GM10266 (cell line): Measurements from ENCODE around the gene PANX1.

Experiments
- DNase-seq: peaks from one replicate; pipeline ENCODE4 v3.0.0; 2012; ENCODE audit errors: extremely low spot score
- TF ChIP-seq, protein P1 (sequence below): IDR thresholded peaks from 2 replicates; pipeline ENCODE4 v1.5.1; 2012; ENCODE audit warnings: mild to moderate bottlenecking, low read depth; ENCODE audit not compliant: control insufficient read depth, insufficient read depth; ENCODE audit errors: missing control alignments

The PANX1 gene

DNA sequence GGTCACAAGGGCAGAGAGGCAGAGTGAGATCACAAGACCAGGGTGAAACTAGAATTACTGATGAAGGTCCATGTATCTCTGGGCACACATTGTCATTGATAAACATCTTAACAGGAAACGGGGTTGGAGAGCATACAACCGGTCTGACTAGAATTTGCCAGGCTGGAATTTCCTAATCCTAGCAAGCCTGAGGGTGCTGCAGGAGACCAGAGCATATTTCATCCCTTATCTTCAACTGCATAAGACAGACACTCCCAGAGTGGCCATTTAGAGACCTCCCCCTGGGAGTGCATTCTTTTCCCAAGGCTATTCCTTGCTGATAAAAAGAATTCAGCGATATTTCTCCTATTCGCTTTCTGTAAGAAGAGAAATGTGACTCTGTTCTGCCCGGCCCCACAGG lies 91.1 kb downstream of the PANX1 start:
- TF ChIP-seq, protein P1, sequence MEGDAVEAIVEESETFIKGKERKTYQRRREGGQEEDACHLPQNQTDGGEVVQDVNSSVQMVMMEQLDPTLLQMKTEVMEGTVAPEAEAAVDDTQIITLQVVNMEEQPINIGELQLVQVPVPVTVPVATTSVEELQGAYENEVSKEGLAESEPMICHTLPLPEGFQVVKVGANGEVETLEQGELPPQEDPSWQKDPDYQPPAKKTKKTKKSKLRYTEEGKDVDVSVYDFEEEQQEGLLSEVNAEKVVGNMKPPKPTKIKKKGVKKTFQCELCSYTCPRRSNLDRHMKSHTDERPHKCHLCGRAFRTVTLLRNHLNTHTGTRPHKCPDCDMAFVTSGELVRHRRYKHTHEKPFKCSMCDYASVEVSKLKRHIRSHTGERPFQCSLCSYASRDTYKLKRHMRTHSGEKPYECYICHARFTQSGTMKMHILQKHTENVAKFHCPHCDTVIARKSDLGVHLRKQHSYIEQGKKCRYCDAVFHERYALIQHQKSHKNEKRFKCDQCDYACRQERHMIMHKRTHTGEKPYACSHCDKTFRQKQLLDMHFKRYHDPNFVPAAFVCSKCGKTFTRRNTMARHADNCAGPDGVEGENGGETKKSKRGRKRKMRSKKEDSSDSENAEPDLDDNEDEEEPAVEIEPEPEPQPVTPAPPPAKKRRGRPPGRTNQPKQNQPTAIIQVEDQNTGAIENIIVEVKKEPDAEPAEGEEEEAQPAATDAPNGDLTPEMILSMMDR: no peak
- no peak for DNase-seq

DNA sequence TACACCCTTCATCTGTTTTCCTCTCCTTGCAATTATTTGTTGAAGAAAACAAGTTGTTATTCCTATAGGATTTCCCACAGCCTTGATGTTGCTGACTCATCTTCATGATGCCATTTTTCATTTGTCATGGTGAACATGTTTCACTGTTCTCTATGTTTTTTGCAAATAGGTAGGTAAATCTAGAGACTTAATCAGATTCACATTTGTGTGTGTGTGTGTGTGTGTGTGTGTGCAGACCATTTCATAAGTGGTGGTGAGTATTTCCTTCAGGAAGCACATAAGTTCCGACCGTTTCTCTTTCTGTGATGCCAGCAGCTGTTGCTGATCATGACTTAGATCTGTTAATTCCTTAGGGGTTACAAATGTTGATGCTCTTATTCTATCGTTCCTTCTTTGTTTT lies 95.4 kb downstream of the PANX1 start:
- TF ChIP-seq, protein P1: no peak
- no peak for DNase-seq
